ENCODE results near the gene CNNM1. TPM values are rescaled to one million over a fixed set of nuclear protein-coding genes. Genes with fewer than 3 reads are reported as not detected.

The CNNM1 gene
- total RNA-seq, 1 donor = 3.5 TPM

- DNase-seq (ENCODE audit: low read depth) = no peak
- TF ChIP-seq CTCF (IDR thresholded peaks at IDR 0.05; ENCODE audit: insufficient read depth, low read depth, low read length) = no peak
- no peak overlapping the region for H3K4me3 ChIP-seq (ENCODE audit: low read depth, low read length)
These were observed 18.5 kb downstream of the CNNM1 start for GRCh38 chr10:99347672-99348071.

GRCh38 chr10:99353182-99353581, 24.0 kb downstream of the CNNM1 start:
- no peak for DNase-seq (ENCODE audit: low read depth)
- TF ChIP-seq CTCF (IDR thresholded peaks at IDR 0.05; ENCODE audit: insufficient read depth, low read depth, low read length) = no peak
- no peak overlapping the region for H3K4me3 ChIP-seq (ENCODE audit: low read depth, low read length)

DNA sequence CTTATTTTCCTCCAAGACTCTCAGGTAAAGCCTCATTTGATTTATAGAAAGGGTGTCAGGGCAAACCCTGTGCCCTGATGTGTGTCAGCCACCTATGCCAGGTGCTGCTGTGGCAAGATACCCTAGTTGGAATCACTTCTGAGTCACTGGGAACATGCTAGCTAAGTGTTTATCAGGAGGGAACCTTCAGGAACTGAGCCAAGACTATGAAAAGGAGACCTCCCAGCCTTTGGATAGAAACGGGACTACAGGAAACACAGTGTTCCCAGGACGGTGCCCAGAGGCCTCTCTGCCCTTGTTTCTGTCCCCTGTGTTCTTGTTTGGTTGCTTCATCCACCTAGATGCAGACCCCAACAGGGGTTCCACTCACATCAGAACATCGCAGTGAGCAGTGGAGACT, 28.5 kb downstream of the CNNM1 start:
- no peak for DNase-seq (ENCODE audit: low read depth)
- TF ChIP-seq CTCF (IDR thresholded peaks at IDR 0.05; ENCODE audit: insufficient read depth, low read depth, low read length) = no peak
- no peak overlapping the region for H3K4me3 ChIP-seq (ENCODE audit: low read depth, low read length)

DNA sequence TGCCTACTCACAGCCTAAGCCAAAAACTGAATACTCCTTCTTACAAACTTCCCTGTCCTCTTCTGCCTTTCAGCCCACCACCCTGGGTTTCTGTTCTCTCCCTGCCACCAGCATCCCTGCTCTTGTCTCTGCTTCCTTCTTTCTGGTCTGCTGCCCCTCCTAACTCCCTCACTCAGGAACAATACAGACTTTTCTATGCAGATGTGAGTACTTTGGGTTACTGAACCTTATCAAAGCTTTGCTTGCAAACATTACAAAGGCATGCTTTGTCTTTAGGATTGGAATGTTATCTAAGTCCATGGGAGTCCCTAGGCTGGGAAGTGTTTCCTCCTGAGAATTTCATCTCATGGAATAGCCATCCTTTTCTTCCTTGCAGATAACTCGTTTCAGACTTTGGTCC, 28.9 kb downstream of the CNNM1 start:
- no peak for TF ChIP-seq CTCF (IDR thresholded peaks at IDR 0.05; ENCODE audit: insufficient read depth, low read depth, low read length)
- H3K4me3 ChIP-seq (ENCODE audit: low read depth, low read length) = no peak overlapping the region
- no peak for DNase-seq (ENCODE audit: low read depth)

- no peak overlapping the region for H3K4me3 ChIP-seq (ENCODE audit: low read depth, low read length)
- DNase-seq (ENCODE audit: low read depth) = no peak
- no peak for TF ChIP-seq CTCF (IDR thresholded peaks at IDR 0.05; ENCODE audit: insufficient read depth, low read depth, low read length)
These were observed 31.8 kb downstream of the CNNM1 start for GRCh38 chr10:99360934-99361333.

DNA sequence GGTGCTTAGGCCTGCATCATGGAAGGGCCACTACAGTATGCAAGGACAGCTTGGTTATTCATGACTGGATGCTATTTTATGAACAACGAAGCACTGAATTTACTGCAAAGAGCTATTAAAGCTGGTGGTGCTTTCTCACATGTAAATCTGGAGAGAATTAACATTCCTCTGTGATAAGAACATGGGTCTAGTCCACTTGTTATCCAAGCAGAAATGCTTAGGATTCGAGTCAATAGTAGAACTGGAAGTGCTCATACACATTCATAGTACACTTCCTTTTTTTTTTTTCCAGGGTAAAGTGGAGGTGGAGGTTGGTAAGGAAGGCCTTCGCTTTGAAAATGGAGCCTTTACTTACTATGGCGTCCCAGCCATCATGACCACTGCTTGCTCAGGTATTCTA, 35.0 kb downstream of the CNNM1 start:
- H3K4me3 ChIP-seq (ENCODE audit: low read depth, low read length) = no peak overlapping the region
- TF ChIP-seq CTCF (IDR thresholded peaks at IDR 0.05; ENCODE audit: insufficient read depth, low read depth, low read length) = no peak
- DNase-seq (ENCODE audit: low read depth) = no peak

GRCh38 chr10:99365311-99365710, 36.2 kb downstream of the CNNM1 start:
- no peak overlapping the region for H3K4me3 ChIP-seq (ENCODE audit: low read depth, low read length)
- no peak for TF ChIP-seq CTCF (IDR thresholded peaks at IDR 0.05; ENCODE audit: insufficient read depth, low read depth, low read length)
- DNase-seq (ENCODE audit: low read depth) = no peak

Data from fibroblast of villous mesenchyme (primary cell).